ENCODE data around the gene PRRC2B.

Gene PRRC2B

GRCh38 chr9:131484051-131484445 is 90.2 kb downstream of the PRRC2B start:
- H3K4me3 ChIP-seq (ENCODE audit: low read depth, low read length) = no peak overlapping the region
- DNase-seq (ENCODE audit: low read depth) = no peak
- no peak for TF ChIP-seq CTCF (IDR thresholded peaks at IDR 0.05; ENCODE audit: control insufficient read depth, extremely low read depth, insufficient read depth)

DNA sequence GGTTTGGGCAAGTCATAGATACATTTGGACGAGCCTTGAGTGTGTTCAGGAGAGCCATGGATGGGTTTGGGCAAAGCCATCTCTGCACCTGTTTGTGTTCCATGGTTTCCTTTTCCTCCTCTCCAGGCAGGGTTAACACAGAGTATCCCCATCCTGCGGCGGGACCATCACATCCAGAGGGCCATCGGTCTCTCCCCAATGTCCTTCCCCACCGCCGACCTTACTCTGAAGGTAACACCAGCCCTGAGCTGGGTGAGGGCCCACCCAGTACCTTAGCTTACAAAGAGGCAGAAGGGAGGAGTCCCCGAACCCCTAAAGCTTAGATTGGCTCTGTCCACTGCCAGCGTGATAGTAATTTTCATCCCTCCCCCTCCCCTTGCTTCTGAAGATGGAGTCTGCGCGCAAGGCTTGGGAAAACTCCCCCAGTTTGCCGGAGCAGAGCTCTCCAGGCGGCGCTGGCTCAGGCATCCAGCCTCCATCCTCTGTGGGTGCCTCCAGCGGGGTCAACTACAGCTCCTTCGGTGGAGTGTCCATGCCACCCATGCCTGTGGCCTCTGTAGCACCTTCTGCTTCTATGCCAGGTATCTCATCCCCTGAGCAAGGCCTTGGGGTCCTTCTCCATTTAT is 90.8 kb downstream of the PRRC2B start:
- no peak for TF ChIP-seq CTCF (IDR thresholded peaks at IDR 0.05; ENCODE audit: control insufficient read depth, extremely low read depth, insufficient read depth)
- DNase-seq (ENCODE audit: low read depth) = no peak
- H3K4me3 ChIP-seq (ENCODE audit: low read depth, low read length) = no peak overlapping the region

DNA sequence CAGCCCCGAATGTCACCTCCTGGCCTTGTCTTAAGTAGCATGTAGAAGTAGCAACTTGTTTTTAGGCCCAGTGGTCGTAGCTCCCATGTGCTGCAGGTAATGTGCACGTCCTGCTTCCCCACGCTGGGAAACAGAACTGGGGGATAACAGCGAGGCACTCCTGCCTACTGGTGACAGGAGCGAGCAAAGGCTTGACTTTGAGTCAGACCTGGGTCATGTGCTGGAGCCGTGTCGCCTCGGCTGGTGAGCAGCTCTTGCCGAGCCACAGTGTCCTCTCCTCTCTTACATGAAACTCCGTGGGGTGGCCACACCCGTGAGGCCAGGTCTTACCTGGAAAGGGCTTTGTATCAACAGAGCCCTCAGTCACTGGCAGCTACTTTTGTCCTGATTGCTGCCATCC is 91.3 kb downstream of the PRRC2B start:
- H3K4me3 ChIP-seq (ENCODE audit: low read depth, low read length) = no peak overlapping the region
- DNase-seq (ENCODE audit: low read depth) = no peak
- TF ChIP-seq CTCF (IDR thresholded peaks at IDR 0.05; ENCODE audit: control insufficient read depth, extremely low read depth, insufficient read depth) = no peak

GRCh38 chr9:131485728-131486422 is 92.0 kb downstream of the PRRC2B start:
- DNase-seq (ENCODE audit: low read depth) = no peak
- no peak overlapping the region for H3K4me3 ChIP-seq (ENCODE audit: low read depth, low read length)
- TF ChIP-seq CTCF (IDR thresholded peaks at IDR 0.05; ENCODE audit: control insufficient read depth, extremely low read depth, insufficient read depth) = no peak

DNA sequence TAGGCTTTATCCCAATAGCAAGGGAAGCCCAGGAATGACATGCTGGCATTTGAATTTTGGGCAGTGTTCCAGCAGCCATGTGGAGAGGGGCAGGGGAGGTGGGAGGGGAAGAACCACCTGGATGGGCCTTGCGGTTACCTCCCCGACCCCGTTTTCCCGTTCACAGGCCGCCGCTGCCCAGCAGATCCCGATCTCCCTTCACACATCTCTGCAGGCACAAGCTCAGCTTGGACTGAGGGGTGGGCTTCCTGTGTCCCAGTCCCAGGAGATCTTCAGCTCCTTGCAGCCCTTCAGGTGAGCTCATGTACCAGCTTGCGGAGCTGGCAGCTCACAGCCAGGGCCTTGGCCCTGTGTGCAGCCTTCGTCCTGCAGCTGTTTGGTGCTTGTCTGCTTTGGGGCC is 93.1 kb downstream of the PRRC2B start:
- no peak overlapping the region for H3K4me3 ChIP-seq (ENCODE audit: low read depth, low read length)
- TF ChIP-seq CTCF (IDR thresholded peaks at IDR 0.05; ENCODE audit: control insufficient read depth, extremely low read depth, insufficient read depth) = no peak
- no peak for DNase-seq (ENCODE audit: low read depth)

GRCh38 chr9:131487621-131488031 is 93.7 kb downstream of the PRRC2B start:
- DNase-seq (ENCODE audit: low read depth) = no peak
- no peak overlapping the region for H3K4me3 ChIP-seq (ENCODE audit: low read depth, low read length)
- TF ChIP-seq CTCF (IDR thresholded peaks at IDR 0.05; ENCODE audit: control insufficient read depth, extremely low read depth, insufficient read depth) = no peak

DNA sequence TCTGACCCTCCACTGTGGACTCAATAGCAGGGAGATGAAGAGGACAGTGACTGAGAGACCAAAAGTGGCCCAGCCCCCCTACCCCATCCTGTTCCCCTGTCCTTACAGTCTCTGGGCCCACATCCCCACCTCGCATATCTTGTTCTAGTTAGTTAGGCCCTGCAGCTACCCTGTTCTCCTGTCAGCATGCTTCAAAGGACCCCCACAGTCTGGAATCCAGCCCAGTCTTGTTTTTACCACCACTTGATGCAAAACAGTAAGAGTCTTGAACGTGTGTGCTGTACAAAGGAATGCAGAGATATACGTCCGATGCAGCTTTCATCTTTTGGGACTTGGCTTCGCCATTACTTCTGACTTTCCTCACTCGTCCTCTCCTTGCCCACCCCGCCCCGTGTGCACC is 96.6 kb downstream of the PRRC2B start:
- no peak for TF ChIP-seq CTCF (IDR thresholded peaks at IDR 0.05; ENCODE audit: control insufficient read depth, extremely low read depth, insufficient read depth)
- no peak for DNase-seq (ENCODE audit: low read depth)

More for the DNA sequence above, 96.6 kb downstream of the PRRC2B start:
- no peak overlapping the region for H3K4me3 ChIP-seq (ENCODE audit: low read depth, low read length)

Measured in LNCaP clone FGC (cell line).